Measurements from ENCODE around the gene MYO1A. TPM values are rescaled to one million over a fixed set of nuclear protein-coding genes. Genes with fewer than 3 reads are reported as not detected.

MYO1A gene
- total and polyA plus RNA-seq, 2 of the 13 experiments (the other 11 are each of a cell fraction or from before 2014, with no cell fraction given), result 5.3 to 6.0 TPM

- Histone ChIP-seq H2AFZ (ENCODE audit: low read length) (no peak overlapping the region), H3K4me2 (ENCODE audit: low read depth, low read length) (no peak overlapping the region), H3K4me1 (ENCODE audit: insufficient read depth, low read length) (no peaks in the 10 kb centered on the region), H3K4me3 (replicated peaks in 1 of 3; ENCODE audit: insufficient read depth in 1 of 3, low read depth in 2 of 3, low read length in 3 of 3) (no peak overlapping the region), H3K36me3 (replicated peaks in 1 of 2; ENCODE audit: control insufficient read depth in 1 of 2, insufficient read depth in 2 of 2, low read length in 2 of 2) (no peaks in the 10 kb centered on the region), H3K27ac (ENCODE audit: extremely low read length, insufficient read depth, low read length) (no peak overlapping the region), H3K27me3 (ENCODE audit: control insufficient read depth in 1 of 2, insufficient read depth in 2 of 2, low read length in 2 of 2) (no peaks in the 10 kb centered on the region), H3K9me3 (ENCODE audit: low read length) (no peaks in the 10 kb centered on the region), H4K20me1 (ENCODE audit: insufficient read depth, low read length) (no peaks in the 10 kb centered on the region), H3K9ac (ENCODE audit: insufficient read depth, low read depth, low read length) (no peak overlapping the region), H3K79me2 (ENCODE audit: insufficient read depth, low read length) (no peaks in the 10 kb centered on the region)
- BruUV-seq (replicated peaks), result no TSS peak
- ChIA-PET POLR2A (no interaction called here), CTCF (ENCODE audit: low intra/inter-chr PET ratio, low total read pairs) (no interaction called here)
- in situ Hi-C loops (cut with HindIII; ENCODE audit: extremely low pct_ligation_motif_present, low pct_unique_long_range_greater_than_20kb) (no loop called here), intact Hi-C loops (cut with micrococcal nuclease; ENCODE audit: unreplicated experiment) (no loop called here)
- no peak for ATAC-seq
- DNase-seq (ENCODE audit: low spot score), result no peak
- TF ChIP-seq CAMTA2 (CRISPR knock-in tag; IDR thresholded peaks at IDR 0.05; ENCODE audit: borderline replicate concordance) (no peak), KDM1A (CRISPR knock-in tag; IDR thresholded peaks at IDR 0.05) (no peak), TEAD3 (CRISPR knock-in tag; optimal IDR thresholded peaks at IDR 0.05; ENCODE audit: borderline replicate concordance) (no peak), ZNF10 (CRISPR knock-in tag; IDR thresholded peaks at IDR 0.05; ENCODE audit: borderline replicate concordance, low read depth) (no peak), SNAPC2 (CRISPR knock-in tag; IDR thresholded peaks at IDR 0.05) (no peak), ZNF639 (CRISPR knock-in tag; conservative IDR thresholded peaks at IDR 0.05) (no peak), ZNF782 (CRISPR knock-in tag; IDR thresholded peaks at IDR 0.05; ENCODE audit: borderline replicate concordance) (no peak), ZNF597 (CRISPR knock-in tag; IDR thresholded peaks at IDR 0.05) (no peak), RAD21 (CRISPR knock-in tag; IDR thresholded peaks at IDR 0.05) (no peak), ZBTB2 (CRISPR knock-in tag; IDR thresholded peaks at IDR 0.05; ENCODE audit: low read depth) (no peak), RFXAP (CRISPR knock-in tag; IDR thresholded peaks at IDR 0.05; ENCODE audit: borderline replicate concordance) (no peak), ZNF337 (CRISPR knock-in tag; IDR thresholded peaks at IDR 0.05; ENCODE audit: borderline replicate concordance, low read depth) (no peak), ZNF280B (CRISPR knock-in tag; IDR thresholded peaks at IDR 0.05; ENCODE audit: borderline replicate concordance) (no peak), LCORL (IDR thresholded peaks at IDR 0.05) (no peak), LCORL (CRISPR knock-in tag; IDR thresholded peaks at IDR 0.05) (no peak), CCDC6 (CRISPR knock-in tag; IDR thresholded peaks at IDR 0.05) (no peak), AHR (CRISPR knock-in tag; IDR thresholded peaks at IDR 0.05) (no peak), ZNF7 (CRISPR knock-in tag; IDR thresholded peaks at IDR 0.05) (no peak), FOSL2 (CRISPR knock-in tag; IDR thresholded peaks at IDR 0.05) (no peak), ZNF75D (CRISPR knock-in tag; IDR thresholded peaks at IDR 0.05; ENCODE audit: borderline replicate concordance) (no peak), ZNF530 (CRISPR knock-in tag; IDR thresholded peaks at IDR 0.05; ENCODE audit: low read depth) (no peak)
- no peak for FAIRE-seq
- WGBS (ENCODE audit: low lambda C conversion rate), result 86% methylated on average over 2 of the region's 2 CpGs
These were observed 7.2 kb downstream of the MYO1A start for GRCh38 chr12:57042695-57043094.

All from HepG2 (cell line).